Measurements from ENCODE around the gene PCDHA2. TPM values are rescaled to one million over a fixed set of nuclear protein-coding genes. Genes with fewer than 3 reads are reported as not detected.
"Not testable (repeated sequence)": the region's sequence is repeated elsewhere in the genome, so short reads cannot be mapped to it uniquely, and the experiment has no call there.

PCDHA2 gene
- total and polyA plus RNA-seq, 8 donors, result 0.15 to 0.52 (median 0.35) TPM

- no peak within 1 kb of the TSS for H3K27ac ChIP-seq
- H3K4me1 ChIP-seq, result no peaks in the 10 kb centered on the region
- intact Hi-C loops (cut with DNase I), result no loop called here
- peak; percentile 71 for ATAC-seq
- H3K36me3 ChIP-seq, result no peaks in the 10 kb centered on the region
- peak; percentile 21 to 28 for TF ChIP-seq CTCF (IDR thresholded peaks at IDR 0.05)
- no peak within 1 kb of the TSS for H3K4me3 ChIP-seq
- peaks cover 0 to 36% of the 10 kb centered on the region in 2 donors for H3K27me3 ChIP-seq
- peaks cover 0 to 67% of the 10 kb centered on the region in 2 donors for H3K9me3 ChIP-seq
- no peak for DNase-seq
Measured at GRCh38 chr5:140806834-140807775, 12.5 kb downstream of the PCDHA2 start, which contains the start of gene PCDHA4. TSS of gene PCDHA4 (plus strand) at chr5:140807068.

GRCh38 chr5:140808241-140808888 is 13.7 kb downstream of the PCDHA2 start:
- Histone ChIP-seq H3K27me3 (peaks cover 0 to 23% of the 10 kb centered on the region in 2 donors), H3K9me3 (peaks cover 0 to 59% of the 10 kb centered on the region in 2 donors)
- H3K27ac ChIP-seq; H3K4me3 ChIP-seq; ATAC-seq; H3K4me1 ChIP-seq; H3K36me3 ChIP-seq; intact Hi-C loops (cut with DNase I): not testable (repeated sequence)
- peak in 1 of 4 donors; percentile 72 for DNase-seq

GRCh38 chr5:140808889-140809291 is 14.2 kb downstream of the PCDHA2 start:
- H3K4me1 ChIP-seq, result no peaks in the 10 kb centered on the region
- H3K4me3 ChIP-seq, result no peak overlapping the region
- no peak overlapping the region for H3K27ac ChIP-seq
- DNase-seq, result peak in 1 of 4 donors; percentile 77
- TF ChIP-seq CTCF (IDR thresholded peaks at IDR 0.05), result no peak
- intact Hi-C loops (cut with DNase I), result no loop called here
- peaks cover 0 to 21% of the 10 kb centered on the region in 2 donors for H3K27me3 ChIP-seq
- peaks cover 0 to 58% of the 10 kb centered on the region in 2 donors for H3K9me3 ChIP-seq
- no peaks in the 10 kb centered on the region for H3K36me3 ChIP-seq
- ATAC-seq, result no peak

- TF ChIP-seq CTCF (IDR thresholded peaks at IDR 0.05), result peak in 1 of 2 donors; percentile 32
- Histone ChIP-seq H3K4me3 (no peak within 1 kb of the TSS), H3K36me3 (no peaks in the 10 kb centered on the region), H3K9me3 (peaks cover 0 to 38% of the 10 kb centered on the region in 2 donors), H3K27me3 (peaks cover 6 to 62% of the 10 kb centered on the region in 2 donors), H3K27ac (no peak within 1 kb of the TSS), H3K4me1 (no peaks in the 10 kb centered on the region)
- intact Hi-C loops (cut with DNase I), result no loop called here
- ATAC-seq, result no peak
- peak in 1 of 4 donors; percentile 57 for DNase-seq
Measured at GRCh38 chr5:140821375-140822280, 27.0 kb downstream of the PCDHA2 start, which contains the start of gene PCDHA5. TSS of gene PCDHA5 (plus strand) at chr5:140821613.

GRCh38 chr5:140822281-140822629 is 27.6 kb downstream of the PCDHA2 start:
- ATAC-seq (no peak), DNase-seq (no peak)
- TF ChIP-seq CTCF (IDR thresholded peaks at IDR 0.05), result no peak
- Histone ChIP-seq H3K36me3 (no peaks in the 10 kb centered on the region), H3K9me3 (peaks cover 0 to 36% of the 10 kb centered on the region in 2 donors), H3K4me3 (no peak overlapping the region), H3K27me3 (peaks cover 11 to 68% of the 10 kb centered on the region in 2 donors), H3K4me1 (no peaks in the 10 kb centered on the region), H3K27ac (no peak overlapping the region)
- intact Hi-C loops (cut with DNase I), result no loop called here

- ATAC-seq; intact Hi-C loops (cut with DNase I); H3K27ac ChIP-seq; H3K36me3 ChIP-seq; H3K4me3 ChIP-seq; H3K4me1 ChIP-seq: not testable (repeated sequence)
- peak in 1 of 4 donors; percentile 71 for DNase-seq
- peaks cover 18 to 75% of the 10 kb centered on the region in 2 donors for H3K27me3 ChIP-seq
- H3K9me3 ChIP-seq, result peaks cover 0 to 41% of the 10 kb centered on the region in 2 donors
Measured at GRCh38 chr5:140822969-140823368, 28.3 kb downstream of the PCDHA2 start.
